Osteocyte (in vitro differentiated cells): ENCODE measurements around the gene MCM5. TPM values are rescaled to one million over a fixed set of nuclear protein-coding genes. Genes with fewer than 3 reads are reported as not detected.

Source experiments
- DNase-seq: peaks from one replicate; pipeline ENCODE4 v3.0.0; 2021; ENCODE audit warnings: mixed read lengths; ENCODE audit not compliant: unreplicated experiment; ENCODE audit errors: extremely low spot score
- H3K27ac Mint-ChIP-seq: one replicate; pipeline ENCODE4 v1.8.0; 2021; ENCODE audit warnings: mild to moderate bottlenecking, mixed read lengths; ENCODE audit not compliant: unreplicated experiment
- H3K27me3 Mint-ChIP-seq: one replicate; pipeline ENCODE4 v1.8.0; 2021; ENCODE audit warnings: mixed read lengths; ENCODE audit not compliant: unreplicated experiment
- H3K36me3 Mint-ChIP-seq: one replicate; pipeline ENCODE4 v1.8.0; 2021; ENCODE audit warnings: mixed read lengths; ENCODE audit not compliant: unreplicated experiment
- H3K4me1 Mint-ChIP-seq: one replicate; pipeline ENCODE4 v1.8.0; 2021; ENCODE audit warnings: mixed read lengths; ENCODE audit not compliant: unreplicated experiment
- H3K4me3 Mint-ChIP-seq: one replicate; pipeline ENCODE4 v1.8.0; 2021; ENCODE audit warnings: mild to moderate bottlenecking, moderate library complexity, mixed read lengths; ENCODE audit not compliant: unreplicated experiment
- H3K9me3 Mint-ChIP-seq: one replicate; pipeline ENCODE4 v1.8.0; 2021; ENCODE audit warnings: mixed read lengths; ENCODE audit not compliant: unreplicated experiment
- total RNA-seq: library from RNA; stranded (reverse); gene quantifications from 2 replicates; pipeline ENCODE4 v1.2.1, GENCODE V29; 2021
- TF ChIP-seq, protein P1 (sequence below): fragments of 200-600 bp; sonication (generic); IDR thresholded peaks from 2 replicates; pipeline ENCODE4 v1.5.0; 2021; ENCODE audit warnings: antibody characterized with exemption, mild to moderate bottlenecking, moderate library complexity

MCM5 gene
- total RNA-seq, 1 donor from 2014 or later = 28.5 TPM

DNA sequence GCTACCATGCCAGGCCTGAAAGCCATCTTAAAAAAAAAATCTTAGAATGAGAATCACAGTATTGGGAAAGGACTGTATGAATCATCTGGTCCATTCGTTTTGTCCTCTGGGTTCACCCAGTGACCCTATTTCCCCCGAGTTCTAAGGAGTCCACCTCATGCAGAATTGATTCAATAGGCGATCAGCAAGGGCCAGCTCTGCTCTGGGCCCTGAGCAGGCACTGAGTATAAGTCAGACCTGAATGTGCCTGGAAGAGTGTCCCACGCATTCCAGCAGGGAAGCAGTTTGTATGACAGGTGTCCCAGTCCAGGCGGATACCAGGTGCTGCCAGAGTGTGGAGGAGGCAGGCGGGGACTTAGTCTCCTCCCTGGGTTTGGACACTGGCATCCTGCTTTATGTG is 19.9 kb upstream of the MCM5 start:
- peaks cover 4% of the 10 kb centered on the region for H3K36me3 Mint-ChIP-seq
- no peaks in the 10 kb centered on the region for H3K9me3 Mint-ChIP-seq
- H3K4me3 Mint-ChIP-seq = peak overlapping the region; percentile 86
- H3K27me3 Mint-ChIP-seq = no peaks in the 10 kb centered on the region
- peak overlapping the region; percentile 80 for H3K27ac Mint-ChIP-seq
- DNase-seq = no peak
- TF ChIP-seq, protein P1, sequence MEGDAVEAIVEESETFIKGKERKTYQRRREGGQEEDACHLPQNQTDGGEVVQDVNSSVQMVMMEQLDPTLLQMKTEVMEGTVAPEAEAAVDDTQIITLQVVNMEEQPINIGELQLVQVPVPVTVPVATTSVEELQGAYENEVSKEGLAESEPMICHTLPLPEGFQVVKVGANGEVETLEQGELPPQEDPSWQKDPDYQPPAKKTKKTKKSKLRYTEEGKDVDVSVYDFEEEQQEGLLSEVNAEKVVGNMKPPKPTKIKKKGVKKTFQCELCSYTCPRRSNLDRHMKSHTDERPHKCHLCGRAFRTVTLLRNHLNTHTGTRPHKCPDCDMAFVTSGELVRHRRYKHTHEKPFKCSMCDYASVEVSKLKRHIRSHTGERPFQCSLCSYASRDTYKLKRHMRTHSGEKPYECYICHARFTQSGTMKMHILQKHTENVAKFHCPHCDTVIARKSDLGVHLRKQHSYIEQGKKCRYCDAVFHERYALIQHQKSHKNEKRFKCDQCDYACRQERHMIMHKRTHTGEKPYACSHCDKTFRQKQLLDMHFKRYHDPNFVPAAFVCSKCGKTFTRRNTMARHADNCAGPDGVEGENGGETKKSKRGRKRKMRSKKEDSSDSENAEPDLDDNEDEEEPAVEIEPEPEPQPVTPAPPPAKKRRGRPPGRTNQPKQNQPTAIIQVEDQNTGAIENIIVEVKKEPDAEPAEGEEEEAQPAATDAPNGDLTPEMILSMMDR = no peak
- H3K4me1 Mint-ChIP-seq = peaks cover 47% of the 10 kb centered on the region

DNA sequence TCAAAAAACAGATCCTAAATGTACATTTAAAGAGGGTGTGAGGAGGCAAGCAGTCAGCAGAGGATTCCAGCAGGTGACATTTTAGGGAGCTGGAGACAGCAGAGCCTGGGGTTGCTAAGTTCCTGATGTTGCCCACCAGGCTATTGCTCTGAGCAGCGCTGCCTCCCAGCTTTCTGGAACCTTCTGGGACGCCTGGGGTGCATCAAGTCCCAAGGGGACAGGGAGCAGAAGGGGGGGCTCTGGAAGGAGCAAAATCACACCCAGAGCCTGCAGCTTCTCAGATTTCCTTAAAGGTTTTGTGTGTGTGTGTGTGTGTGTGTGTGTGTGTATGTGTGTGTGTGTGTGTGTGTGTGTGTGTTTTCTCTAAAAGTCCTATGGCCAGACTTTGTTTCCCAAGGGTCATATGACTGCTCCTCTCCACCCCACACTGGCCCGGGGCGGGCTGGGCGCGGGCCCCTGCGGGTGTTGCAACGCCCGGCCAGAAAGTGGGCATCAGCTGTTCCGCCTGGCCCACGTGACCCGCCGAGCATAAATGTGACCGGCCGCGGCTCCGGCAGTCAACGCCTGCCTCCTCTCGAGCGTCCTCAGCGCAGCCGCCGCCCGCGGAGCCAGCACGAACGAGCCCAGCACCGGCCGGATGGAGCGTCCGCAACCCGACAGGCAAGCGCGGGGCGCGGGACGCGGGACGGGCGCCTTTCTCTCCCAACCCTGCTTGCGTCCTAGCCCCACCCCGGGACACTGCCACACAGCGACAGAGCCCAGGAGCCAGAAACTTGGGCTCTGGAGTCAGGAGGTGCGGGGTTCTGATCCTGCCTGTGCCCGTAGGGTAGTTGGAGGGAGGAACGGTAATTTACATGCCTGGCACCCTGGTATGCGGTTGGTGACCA is 19.2 kb upstream of the MCM5 start, which contains the start of gene HMOX1:
Gene HMOX1, plus strand, starts transcription at position 560 of the 887 bp plus-strand sequence. Its CDS starts 78 bp downstream, at position 638.
- TF ChIP-seq, protein P1 = no peak
- peak within 1 kb of the TSS; percentile 80 for H3K27ac Mint-ChIP-seq
- no peaks in the 10 kb centered on the region for H3K9me3 Mint-ChIP-seq
- peaks cover 46% of the 10 kb centered on the region for H3K4me1 Mint-ChIP-seq
- peaks cover 4% of the 10 kb centered on the region for H3K36me3 Mint-ChIP-seq
- peak within 1 kb of the TSS; percentile 86 for H3K4me3 Mint-ChIP-seq
- DNase-seq = peak; percentile 96
- no peaks in the 10 kb centered on the region for H3K27me3 Mint-ChIP-seq

DNA sequence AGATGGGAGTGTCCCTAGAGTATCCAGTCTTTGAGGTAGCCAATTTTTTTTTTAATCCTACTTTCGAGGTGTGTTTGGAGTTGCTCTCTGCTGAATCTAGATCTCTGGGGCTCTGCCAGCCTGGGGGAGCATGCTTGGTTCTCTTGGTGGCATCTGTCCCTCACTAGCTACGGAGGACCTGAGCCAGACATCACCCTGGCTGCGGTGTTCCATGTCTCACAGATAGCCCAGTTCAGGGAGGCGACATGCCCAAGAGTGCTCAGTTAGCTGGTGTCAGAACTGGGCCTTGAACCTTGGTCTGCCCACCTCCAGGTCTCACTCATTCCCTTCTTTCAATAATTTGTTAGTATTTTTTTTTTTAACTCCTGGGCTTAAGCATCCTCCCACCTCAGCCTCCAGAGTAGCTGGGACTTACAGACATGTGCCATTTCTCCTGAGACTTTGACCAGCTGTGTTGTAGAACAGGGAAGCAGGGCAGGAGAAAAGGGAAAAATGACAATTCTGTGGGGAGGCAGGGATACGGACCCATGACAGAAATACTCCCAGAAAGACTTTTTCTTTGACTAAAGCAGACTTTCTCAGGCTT is 18.4 kb upstream of the MCM5 start:
- H3K4me1 Mint-ChIP-seq = peaks cover 41% of the 10 kb centered on the region
- H3K9me3 Mint-ChIP-seq = no peaks in the 10 kb centered on the region
- peak overlapping the region; percentile 32 for H3K27ac Mint-ChIP-seq
- peak overlapping the region; percentile 86 for H3K4me3 Mint-ChIP-seq
- no peaks in the 10 kb centered on the region for H3K27me3 Mint-ChIP-seq
- peaks cover 7% of the 10 kb centered on the region for H3K36me3 Mint-ChIP-seq
- DNase-seq = no peak
- TF ChIP-seq, protein P1 = no peak

DNA sequence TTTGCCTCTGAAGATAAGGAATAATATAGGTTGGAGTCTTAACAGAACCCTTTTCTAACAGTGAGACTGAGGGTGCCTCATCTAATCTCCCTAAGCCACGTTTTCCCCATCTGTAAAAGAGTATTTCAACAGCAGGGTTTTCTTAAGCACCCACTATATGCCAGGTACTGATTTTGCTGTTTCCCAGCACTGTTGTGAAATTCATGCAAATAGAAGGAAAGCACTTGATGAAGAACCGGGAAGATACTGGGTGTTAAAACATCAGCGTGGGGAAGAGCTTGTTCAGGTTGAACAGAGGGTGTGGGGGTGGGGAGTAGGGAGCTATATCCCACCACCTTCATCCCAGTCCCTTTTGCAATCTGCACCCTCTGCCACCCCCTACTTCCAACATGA is 16.3 kb upstream of the MCM5 start:
- Mint-ChIP-seq H3K9me3 (no peaks in the 10 kb centered on the region), H3K4me1 (peaks cover 30% of the 10 kb centered on the region), H3K27me3 (no peaks in the 10 kb centered on the region), H3K4me3 (no peak overlapping the region), H3K36me3 (peaks cover 13% of the 10 kb centered on the region), H3K27ac (no peak overlapping the region)
- TF ChIP-seq, protein P1 = no peak
- no peak for DNase-seq

DNA sequence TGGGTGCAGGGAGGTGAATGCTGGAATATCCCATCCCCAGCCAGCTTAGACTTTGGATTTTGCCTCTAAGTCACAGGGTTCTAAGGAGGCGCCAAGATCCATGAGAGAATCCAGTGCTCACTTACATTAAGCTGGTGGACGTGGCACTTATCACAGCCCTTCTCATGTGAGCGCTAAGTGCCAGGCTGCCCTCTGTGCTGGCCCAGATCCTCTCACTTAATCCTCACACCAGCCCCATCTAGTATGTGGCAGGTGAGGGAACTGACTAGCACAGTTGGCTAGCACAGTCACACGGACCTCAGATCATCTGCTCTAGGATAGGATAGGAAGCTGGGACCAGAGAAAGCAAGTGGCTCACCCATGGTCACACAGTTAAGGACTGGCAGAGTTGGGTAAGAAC is 15.4 kb upstream of the MCM5 start:
- DNase-seq = no peak
- TF ChIP-seq, protein P1 = no peak
- H3K36me3 Mint-ChIP-seq = peaks cover 15% of the 10 kb centered on the region
- no peak overlapping the region for H3K27ac Mint-ChIP-seq
- peak overlapping the region; percentile 38 for H3K4me3 Mint-ChIP-seq
- H3K27me3 Mint-ChIP-seq = no peaks in the 10 kb centered on the region
- H3K9me3 Mint-ChIP-seq = no peaks in the 10 kb centered on the region
- peaks cover 27% of the 10 kb centered on the region for H3K4me1 Mint-ChIP-seq
